HEK293 (cell line): ENCODE measurements around the gene DCLRE1C.
"Not testable (repeated sequence)": the region's sequence is repeated elsewhere in the genome, so short reads cannot be mapped to it uniquely, and the experiment has no call there.

Experiments
- CTCF ChIA-PET: fragments of 350-600 bp; formaldehyde crosslinking; extraction: SDS; loops from one replicate; lab custom pipeline; 2021; ENCODE audit warnings: antibody characterized with exemption; lab: Yijun Ruan, JAX
- POLR2A ChIA-PET: fragments of 300-600 bp; formaldehyde crosslinking; extraction: SDS; loops from one replicate; lab custom pipeline; 2020; ENCODE audit warnings: antibody characterized with exemption, inconsistent platforms; lab: Yijun Ruan, JAX
- H3K27ac ChIP-seq: fragments of 200-500 bp; sonication (Bioruptor generic); 2 replicates; pipeline ENCODE4 v1.5.1; 2014; ENCODE audit warnings: low read depth, low read length, control low read depth, inconsistent platforms; ENCODE audit errors: extremely low read depth
- H3K36me3 ChIP-seq, 2 experiments: fragments of 200-500 bp in 1 of 2; sonication (Bioruptor generic) in 1 of 2; 1 replicate in 1 of 2; 2 replicates in 1 of 2; pipeline ENCODE4 v1.5.1; 2014 to 2017; ENCODE audit warnings: inconsistent platforms in 2 of 2, low read length in 2 of 2; ENCODE audit not compliant: control insufficient read depth in 2 of 2, insufficient read depth in 1 of 2
- H3K4me1 ChIP-seq: fragments of 200-500 bp; sonication (Bioruptor generic); 2 replicates; pipeline ENCODE4 v1.5.1; 2014; ENCODE audit warnings: mild to moderate bottlenecking, low read length, inconsistent platforms; ENCODE audit not compliant: control insufficient read depth, insufficient read depth
- H3K4me3 ChIP-seq: 2 replicates; pipeline ENCODE4 v1.5.1; 2011; ENCODE audit warnings: low read depth, mild to moderate bottlenecking, control low read depth, low read length, moderate library complexity
- H3K9me3 ChIP-seq: fragments of 200-500 bp; sonication (Bioruptor generic); 2 replicates; pipeline ENCODE4 v1.5.1; 2014; ENCODE audit warnings: low read depth, low read length, inconsistent platforms; ENCODE audit not compliant: control insufficient read depth, insufficient read depth
- CTCF ChIP-seq: fragments of 450-650 bp; formaldehyde crosslinking; IDR thresholded peaks from 2 replicates; pipeline ENCODE4 v1.5.1; 2016; ENCODE audit warnings: missing biosample characterization, missing genetic modification characterization
- GLIS1 ChIP-seq: fragments of 450-650 bp; formaldehyde crosslinking; IDR thresholded peaks from 2 replicates; pipeline ENCODE4 v1.5.1; 2016; ENCODE audit warnings: missing biosample characterization, missing genetic modification characterization
- PRDM10 ChIP-seq: fragments of 450-650 bp; formaldehyde crosslinking; IDR thresholded peaks from 2 replicates; pipeline ENCODE4 v1.5.1; 2016; ENCODE audit warnings: missing biosample characterization, missing genetic modification characterization
- ZNF23 ChIP-seq: fragments of 450-650 bp; formaldehyde crosslinking; IDR thresholded peaks from 2 replicates; pipeline ENCODE4 v1.5.1; 2016; ENCODE audit warnings: missing biosample characterization, missing genetic modification characterization, borderline replicate concordance
- ZNF654 ChIP-seq: fragments of 450-650 bp; formaldehyde crosslinking; IDR thresholded peaks from 2 replicates; pipeline ENCODE4 v1.5.1; 2016; ENCODE audit warnings: low read depth, missing biosample characterization, missing genetic modification characterization

DCLRE1C gene

GRCh38 chr10:14995964-14996565 lies 42.2 kb upstream of the DCLRE1C start:
- ChIA-PET CTCF (no interaction called here), POLR2A (no interaction called here)
- TF ChIP-seq GLIS1 (tag by site-specific recombination) (peak; percentile 32), ZNF23 (tag by site-specific recombination) (no peak)
- peak overlapping the region; percentile 52 for H3K4me3 ChIP-seq
- no peaks in the 10 kb centered on the region for H3K9me3 ChIP-seq
- no peaks in the 10 kb centered on the region for H3K4me1 ChIP-seq
- peak overlapping the region; percentile 37; the same call in 1 of the 2 replicates for H3K27ac ChIP-seq
- no peaks in the 10 kb centered on the region for H3K36me3 ChIP-seq

- H3K9me3 ChIP-seq, H3K36me3 ChIP-seq, H3K27ac ChIP-seq, H3K4me1 ChIP-seq, POLR2A ChIA-PET, H3K4me3 ChIP-seq: not testable (repeated sequence)
- CTCF ChIA-PET: interaction anchor here (0.7 to 0.9 kb wide), 2 partner anchors 312 to 729 kb away, joined by 3 read pairs; no protein-coding TSS in a partner anchor
Measured at GRCh38 chr10:14993500-14994455, 39.9 kb upstream of the DCLRE1C start.

- H3K9me3 ChIP-seq, POLR2A ChIA-PET, CTCF ChIA-PET, H3K4me1 ChIP-seq, H3K36me3 ChIP-seq, H3K27ac ChIP-seq, H3K4me3 ChIP-seq: not testable (repeated sequence)
Measured at GRCh38 chr10:14992336-14992735, 38.4 kb upstream of the DCLRE1C start.

- CTCF ChIA-PET: interaction anchor here (0.8 to 1.5 kb wide), 6 partner anchors 9 to 124 kb away, joined by 3 to 9 read pairs (median 5); no protein-coding TSS in a partner anchor
- H3K4me3 ChIP-seq, H3K36me3 ChIP-seq, H3K4me1 ChIP-seq, H3K9me3 ChIP-seq, POLR2A ChIA-PET, H3K27ac ChIP-seq: not testable (repeated sequence)
- peak; percentile 22; the same call in 1 of the 2 replicates for TF ChIP-seq CTCF (tag by site-specific recombination)
- peak; percentile 53 for TF ChIP-seq ZNF654 (tag by site-specific recombination)
Measured at GRCh38 chr10:14991035-14991749, 37.3 kb upstream of the DCLRE1C start.

GRCh38 chr10:14989552-14989951 lies 35.7 kb upstream of the DCLRE1C start:
- H3K9me3 ChIP-seq, H3K27ac ChIP-seq, H3K4me3 ChIP-seq, H3K4me1 ChIP-seq, CTCF ChIA-PET, H3K36me3 ChIP-seq, POLR2A ChIA-PET: not testable (repeated sequence)
- TF ChIP-seq PRDM10 (tag by site-specific recombination): peak; percentile 93
